Left renal cortex interstitium (tissue), 4 donors: Measurements from ENCODE around the gene BTBD1. TPM values are rescaled to one million over a fixed set of nuclear protein-coding genes. Genes with fewer than 3 reads are reported as not detected.
"Not testable (repeated sequence)": the region's sequence is repeated elsewhere in the genome, so short reads cannot be mapped to it uniquely, and the experiment has no call there.

ENCODE experiments used
- DNase-seq, 4 donors: peaks; one replicate each; pipeline ENCODE4 v3.0.0-alpha.2; 2013; ENCODE audit warnings: low read depth in 4 of 4, low spot score in 2 of 4, missing footprints in 1 of 4
- polyA plus RNA-seq, 4 donors: library from polyadenylated mRNA; unstranded; fragments of 120-200 nt; gene quantifications; one replicate each; pipeline ENCODE4 v1.2.1, GENCODE V29; 2013; ENCODE audit not compliant: insufficient read length in 4 of 4

The BTBD1 gene
- polyA plus RNA-seq, 4 donors: 62.3 to 74.5 (median 67.2) TPM

DNA sequence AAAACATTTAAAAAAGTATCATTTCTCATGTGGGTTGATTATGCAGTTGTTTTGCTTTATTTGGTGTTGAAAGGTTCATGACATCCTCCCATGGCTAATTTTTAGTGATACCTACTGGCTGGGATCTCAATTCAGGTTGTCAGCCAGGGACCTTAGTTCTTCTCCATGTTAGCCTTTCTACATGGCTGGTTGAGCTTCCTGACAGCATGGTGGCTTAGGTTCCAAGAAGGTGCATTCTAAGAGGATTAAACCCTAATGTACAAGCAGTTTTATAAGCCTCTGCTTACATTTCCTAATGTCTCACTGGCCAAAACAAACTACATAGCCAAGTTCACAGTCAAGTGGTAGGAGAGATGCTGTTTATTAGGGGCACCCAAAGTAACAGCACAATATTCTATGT is 31.0 kb upstream of the BTBD1 start:
- no peak for DNase-seq

DNA sequence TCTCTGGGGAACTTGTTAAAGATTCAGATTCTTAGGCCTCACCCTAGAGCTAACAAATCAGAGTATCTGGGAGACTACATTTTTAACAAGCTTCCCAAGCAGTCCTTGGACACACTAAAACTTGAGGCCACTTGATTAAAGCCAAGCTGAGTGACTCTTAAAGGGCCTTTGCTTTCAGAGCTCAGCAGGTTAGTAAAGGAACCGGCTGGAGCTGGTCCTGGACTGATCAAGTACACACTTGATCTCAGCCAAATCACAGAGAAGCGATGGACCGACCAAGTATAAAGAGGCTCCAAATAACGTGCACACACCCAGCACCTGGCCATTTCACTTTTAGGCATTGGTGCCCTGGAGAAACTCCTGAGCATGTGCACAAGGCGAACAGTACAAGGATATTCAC is 27.5 kb upstream of the BTBD1 start:
- DNase-seq: no peak

DNA sequence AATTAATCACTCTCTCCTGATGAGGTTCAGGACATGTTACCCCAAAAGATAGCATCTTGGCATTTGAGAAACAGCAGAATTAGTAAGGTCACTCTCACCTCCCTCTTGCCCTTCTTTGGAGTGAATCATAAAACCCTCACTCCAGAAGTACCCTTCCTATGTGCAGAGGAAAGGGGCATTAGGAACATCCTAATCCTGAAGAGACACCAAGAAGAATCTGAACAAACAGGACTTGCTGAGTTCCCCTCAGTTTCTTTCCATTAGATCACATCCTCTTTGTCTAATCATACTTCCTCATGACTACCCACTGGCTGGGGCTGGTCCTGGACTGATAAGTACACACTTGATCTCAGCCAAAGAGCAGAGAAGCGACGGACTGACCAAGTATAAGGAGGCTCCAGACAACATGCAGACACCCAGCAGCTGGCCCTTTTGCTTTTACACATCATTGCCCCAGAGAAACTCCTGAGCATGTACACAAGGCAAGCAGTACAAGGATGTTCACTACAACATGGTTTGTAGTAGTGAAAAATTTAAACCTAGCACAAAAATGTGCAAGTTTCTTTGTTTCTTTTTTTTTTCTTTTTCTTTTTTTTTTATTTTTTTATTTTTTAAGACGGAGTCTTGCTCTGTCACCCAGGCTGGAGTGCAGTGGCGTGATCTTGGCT is 25.4 kb upstream of the BTBD1 start:
- no peak for DNase-seq

DNA sequence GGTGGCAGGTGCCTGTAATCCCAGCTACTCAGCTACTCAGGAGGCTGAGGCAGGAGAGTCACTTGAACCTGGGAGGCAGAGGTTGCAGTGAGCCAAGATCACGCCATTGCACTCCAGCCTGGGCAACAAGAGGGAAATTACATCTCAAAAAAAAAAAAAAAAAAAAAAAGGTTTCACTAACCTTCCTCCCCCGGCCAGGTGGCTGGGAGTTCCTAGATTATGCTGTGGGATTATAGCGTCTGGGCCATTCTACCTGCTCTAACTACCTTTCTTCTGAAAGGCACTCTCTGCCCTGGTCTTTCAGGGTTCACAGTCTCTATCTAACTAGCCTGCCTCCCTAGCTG is 24.9 kb upstream of the BTBD1 start:
- DNase-seq: not testable (repeated sequence)

DNA sequence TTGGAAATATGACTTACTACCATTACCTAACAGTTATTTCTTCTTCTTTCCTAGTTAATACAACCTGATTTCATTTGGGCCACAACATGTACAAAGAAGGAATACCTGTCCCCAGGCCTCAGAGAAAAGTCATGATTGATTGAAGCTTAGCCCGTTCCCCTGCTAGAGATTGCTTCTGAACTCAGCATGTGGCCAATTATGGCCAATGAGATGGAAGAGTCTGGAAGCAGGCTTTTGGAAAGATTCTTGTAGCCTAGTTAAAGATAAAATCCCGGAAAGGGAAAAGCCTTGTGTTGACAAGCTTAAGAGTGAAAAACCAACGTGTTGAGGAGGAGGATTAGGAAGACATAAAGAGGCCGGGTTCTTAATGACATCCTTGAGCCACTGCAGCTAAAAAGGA is 23.4 kb upstream of the BTBD1 start:
- DNase-seq: no peak

DNA sequence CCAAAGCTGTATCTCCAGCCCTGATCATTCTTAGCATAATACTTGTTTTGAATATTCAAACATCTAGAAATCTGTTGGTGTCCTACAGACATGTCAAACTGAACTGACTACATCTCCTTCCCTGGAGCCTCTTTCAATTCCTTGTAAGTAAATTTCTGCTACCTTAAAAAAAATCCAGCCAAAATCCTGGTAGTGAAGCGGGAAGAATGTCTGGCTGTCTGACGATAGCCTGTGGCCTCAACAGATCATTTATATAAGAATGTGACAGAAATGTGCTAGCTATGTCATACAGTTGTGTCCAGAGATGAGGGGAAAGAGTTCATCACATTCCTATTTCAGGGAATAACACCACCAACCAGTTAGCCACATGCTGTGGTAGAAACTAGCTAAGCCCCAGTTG is 21.8 kb upstream of the BTBD1 start:
- no peak for DNase-seq

DNA sequence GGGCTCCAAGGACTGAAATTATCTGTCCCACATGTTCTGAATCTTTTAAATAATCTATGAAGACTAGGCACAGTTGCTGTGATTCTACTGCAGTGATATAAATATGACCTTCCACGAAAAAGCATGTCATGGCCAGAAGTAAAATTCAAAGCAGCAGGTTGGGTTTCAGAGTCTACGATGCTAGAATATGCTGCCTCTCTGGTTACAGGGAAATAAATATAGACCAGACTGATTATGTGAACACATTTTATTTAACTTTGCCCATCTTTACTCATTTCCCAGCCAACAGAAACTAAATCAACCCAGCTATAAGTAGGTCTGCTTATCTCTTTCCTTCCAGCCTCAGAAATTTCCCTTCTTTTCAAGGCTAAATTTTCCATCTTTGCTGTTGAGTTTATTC is 20.5 kb upstream of the BTBD1 start:
- no peak for DNase-seq

DNA sequence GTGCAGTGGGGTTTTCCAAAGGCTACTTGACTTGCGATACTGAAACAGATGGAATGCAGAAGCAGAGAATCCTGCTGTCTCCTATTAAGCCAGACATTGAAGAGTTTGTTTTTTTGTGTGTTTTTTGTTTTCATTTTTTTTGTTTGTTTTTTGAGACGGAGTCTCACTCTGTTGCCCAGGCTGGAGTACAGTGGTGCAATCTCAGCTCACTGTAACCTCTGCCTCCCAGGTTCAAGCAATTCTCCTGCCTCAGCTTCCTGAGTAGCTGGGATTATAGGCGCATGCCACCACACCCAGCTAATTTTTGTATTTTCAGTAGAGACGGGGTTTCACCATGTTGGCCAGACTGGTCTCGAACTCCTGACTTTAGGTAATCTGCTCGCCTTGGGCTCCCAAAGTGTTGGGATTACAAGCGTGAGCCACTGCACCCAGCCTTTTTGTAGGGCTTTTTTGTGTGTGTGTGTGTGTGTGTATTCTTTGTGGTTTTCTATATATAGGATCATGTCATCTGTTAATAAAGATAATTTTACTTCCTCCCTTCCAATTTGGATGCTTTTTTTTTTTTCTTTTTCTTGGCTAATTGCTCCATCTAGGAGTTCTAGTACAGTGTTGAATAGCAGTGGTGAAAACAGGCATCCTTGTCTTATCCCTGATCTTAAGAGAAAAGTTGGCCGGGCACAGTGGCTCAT is 19.0 kb upstream of the BTBD1 start:
- not testable (repeated sequence) for DNase-seq

DNA sequence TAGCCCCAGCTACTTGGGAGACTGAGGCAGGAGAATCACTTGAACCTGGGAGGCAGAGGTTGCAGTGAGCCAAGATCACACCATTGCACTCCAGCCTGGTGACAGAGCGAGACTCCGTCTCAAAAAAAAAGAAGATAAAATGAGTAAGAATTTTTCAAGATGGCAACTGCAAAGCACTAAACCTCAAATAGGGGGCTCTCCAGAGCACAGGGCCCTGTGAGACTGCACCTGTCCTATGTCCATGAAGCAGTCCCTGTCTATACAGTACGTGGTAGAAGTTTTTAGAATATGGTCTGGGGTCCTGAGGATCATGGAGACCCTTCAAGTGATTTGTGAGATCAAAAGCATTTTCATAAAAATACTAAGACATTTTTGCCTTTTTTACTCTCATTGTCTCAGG is 18.4 kb upstream of the BTBD1 start:
- not testable (repeated sequence) for DNase-seq

DNA sequence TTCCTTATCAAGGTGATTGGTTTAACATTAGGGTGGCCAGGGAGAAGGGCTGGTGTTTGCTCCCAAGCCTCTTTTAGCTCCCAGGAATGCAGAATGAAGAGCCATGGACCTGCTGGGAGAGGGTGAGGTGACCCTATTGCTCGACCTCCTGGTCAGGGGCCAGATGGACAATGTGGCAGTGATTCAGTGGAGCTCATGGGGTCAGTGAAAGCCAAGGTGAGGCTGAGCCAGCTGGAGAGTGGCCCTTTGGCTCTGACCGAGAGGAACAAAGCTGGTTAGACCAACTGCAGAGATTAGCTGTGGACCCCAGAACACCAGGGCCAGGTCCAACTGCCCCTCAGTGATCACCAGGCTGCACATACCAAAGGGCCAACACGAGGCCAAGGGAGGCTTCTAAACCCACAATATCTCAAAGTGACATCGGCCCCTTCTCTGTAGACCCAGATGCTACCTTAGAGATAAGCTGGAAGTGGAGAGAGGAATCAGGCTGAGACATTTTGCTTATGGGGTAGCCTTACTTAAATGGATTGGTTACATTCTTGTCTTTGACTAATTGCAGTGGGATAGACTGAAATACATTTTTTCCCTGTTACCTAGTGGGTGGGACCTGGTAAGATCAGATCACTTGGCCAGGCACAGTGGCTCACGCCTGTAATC is 15.8 kb upstream of the BTBD1 start:
- no peak for DNase-seq

DNA sequence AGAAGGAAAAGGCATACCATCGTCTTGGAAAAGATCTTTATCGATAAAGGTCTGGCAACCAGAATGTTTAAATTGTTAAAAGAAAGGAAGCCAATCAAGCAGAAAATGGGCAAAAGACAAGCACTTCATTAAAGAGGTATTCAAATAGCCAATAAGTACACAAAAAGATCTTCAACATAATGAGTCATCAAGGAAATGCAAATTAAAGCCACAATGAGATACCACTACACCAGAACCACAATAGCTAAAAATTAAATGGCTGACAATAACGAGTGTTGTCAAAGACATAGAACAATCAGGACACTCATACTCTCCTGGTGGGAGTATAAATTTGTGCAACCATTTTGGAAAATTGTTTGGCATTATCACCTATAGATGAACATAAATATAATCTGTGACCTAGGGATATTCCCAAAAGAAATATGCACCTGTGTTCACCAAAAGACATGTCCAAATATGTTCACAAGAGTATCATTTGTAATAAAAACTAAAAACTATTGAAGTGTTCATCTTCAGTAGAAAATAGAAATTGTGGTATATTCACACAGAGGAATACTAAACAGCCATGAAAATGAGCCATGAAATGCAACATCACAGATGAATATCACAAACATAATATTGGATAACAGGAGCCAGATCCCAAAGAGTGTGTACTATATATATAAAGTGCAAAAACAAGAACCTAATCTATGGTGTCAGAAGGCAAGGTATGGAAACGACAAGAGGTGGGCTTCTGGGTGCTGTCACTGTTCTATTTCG is 14.4 kb upstream of the BTBD1 start:
- DNase-seq: no peak

DNA sequence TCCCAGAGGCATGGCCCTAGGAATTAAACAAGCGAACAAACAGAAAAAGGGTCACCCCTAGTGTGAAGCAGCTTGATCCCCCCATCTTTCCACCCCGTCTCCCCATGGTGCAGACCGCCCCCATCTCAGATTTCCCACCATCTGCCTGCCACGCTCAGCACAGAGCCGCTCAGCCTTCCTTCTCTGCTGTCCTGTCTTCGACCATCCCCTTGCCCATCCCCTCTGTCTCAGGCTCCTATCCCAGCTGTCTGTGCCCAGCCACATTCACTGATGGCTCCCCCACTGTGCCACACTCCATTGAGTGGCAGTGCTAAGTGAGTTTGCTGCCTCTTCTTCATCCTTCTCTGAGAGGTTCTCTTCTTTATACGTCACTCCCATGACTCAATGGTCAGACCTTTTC is 11.7 kb upstream of the BTBD1 start:
- DNase-seq: no peak

DNA sequence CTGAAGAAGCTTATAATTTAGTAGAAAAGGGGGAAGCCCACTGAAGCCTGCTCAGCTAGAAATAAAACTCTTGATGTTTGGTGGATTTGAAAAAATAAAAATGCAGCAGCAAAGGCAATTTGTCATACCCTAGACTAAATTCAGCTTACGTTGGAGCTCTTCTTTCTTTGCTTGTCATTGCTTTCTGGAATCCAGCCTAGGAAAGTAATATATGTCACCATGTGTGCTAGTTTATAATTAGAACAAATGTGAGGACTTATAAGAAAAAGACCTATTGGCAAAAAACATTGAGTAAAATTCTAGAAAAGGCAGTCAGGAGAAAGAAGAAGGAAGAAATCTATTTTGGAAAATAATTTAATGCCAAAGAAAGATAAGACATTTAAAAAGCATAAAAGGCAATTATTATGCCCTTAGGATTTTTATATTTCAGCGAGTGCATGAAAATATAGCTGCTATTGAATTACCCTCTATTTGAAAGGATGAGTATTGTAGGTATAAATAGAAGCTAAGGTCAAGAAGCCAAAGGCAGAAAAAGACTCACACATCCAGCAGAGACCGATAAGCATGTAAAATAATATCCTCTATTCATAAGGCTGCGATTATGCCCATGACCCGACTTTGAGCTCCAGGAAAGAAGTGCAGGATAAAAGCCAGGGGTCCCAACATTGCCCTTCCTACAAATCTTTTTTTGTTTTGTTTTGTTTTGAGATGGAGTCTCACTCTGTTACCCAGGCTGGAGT is 10.6 kb upstream of the BTBD1 start:
- DNase-seq: no peak

DNA sequence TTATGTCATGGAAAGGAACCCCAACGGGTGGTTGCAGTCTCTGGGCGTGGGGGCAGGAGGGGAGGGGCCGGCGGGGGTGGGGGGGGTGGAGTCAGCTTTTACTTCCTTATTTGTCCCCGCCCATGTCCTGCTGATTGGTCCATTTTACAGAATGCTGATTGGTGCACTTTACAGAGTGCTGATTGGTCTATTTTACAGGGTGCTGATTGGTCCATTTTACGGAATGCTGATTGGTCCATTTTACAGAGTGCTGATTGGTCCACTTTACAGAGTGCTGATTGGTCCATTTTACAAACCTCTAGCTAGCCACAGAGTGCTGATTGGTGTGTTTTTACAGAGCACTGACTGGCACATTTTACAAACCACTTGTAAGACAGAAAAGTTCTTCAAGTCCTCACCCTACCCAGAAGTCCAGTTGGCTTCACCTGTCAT is 2.2 kb upstream of the BTBD1 start:
- not testable (repeated sequence) for DNase-seq

DNA sequence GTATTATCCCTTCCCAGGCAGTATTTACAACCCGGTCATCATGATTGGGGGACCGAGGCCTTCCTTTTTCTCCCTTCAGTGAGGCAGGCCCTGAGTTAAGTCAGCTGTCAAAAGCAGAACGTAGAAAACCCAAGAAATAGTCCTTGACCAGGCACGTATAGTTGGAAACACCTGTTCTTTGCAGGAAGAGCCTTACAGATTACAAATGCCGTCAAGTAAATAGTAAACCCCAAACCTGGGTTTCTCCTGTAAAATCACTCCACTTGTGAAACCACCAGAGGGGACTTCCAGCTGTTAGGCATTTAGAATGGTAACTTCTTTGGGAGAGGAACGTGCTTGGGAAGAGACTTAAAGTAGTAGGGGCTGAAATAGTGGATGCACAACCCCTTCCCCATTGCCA is 1.0 kb upstream of the BTBD1 start:
- no peak for DNase-seq

DNA sequence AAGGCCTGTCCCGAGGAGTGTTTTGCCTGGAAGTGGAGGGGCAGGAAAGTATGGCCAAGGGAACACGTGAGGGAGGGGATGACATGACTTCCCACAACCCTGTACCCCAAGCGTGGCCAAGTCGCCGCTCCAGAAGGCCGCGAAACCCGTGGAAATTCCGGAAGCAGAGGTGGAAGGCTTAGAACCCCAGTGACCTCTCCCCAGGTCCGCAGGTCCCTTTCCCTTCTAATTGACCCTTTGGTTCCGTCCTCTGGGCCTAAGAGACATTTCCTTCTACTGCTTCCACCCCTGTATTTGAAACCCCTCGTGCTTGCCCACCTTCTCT is 548 bp upstream of the BTBD1 start:
- DNase-seq: no peak

DNA sequence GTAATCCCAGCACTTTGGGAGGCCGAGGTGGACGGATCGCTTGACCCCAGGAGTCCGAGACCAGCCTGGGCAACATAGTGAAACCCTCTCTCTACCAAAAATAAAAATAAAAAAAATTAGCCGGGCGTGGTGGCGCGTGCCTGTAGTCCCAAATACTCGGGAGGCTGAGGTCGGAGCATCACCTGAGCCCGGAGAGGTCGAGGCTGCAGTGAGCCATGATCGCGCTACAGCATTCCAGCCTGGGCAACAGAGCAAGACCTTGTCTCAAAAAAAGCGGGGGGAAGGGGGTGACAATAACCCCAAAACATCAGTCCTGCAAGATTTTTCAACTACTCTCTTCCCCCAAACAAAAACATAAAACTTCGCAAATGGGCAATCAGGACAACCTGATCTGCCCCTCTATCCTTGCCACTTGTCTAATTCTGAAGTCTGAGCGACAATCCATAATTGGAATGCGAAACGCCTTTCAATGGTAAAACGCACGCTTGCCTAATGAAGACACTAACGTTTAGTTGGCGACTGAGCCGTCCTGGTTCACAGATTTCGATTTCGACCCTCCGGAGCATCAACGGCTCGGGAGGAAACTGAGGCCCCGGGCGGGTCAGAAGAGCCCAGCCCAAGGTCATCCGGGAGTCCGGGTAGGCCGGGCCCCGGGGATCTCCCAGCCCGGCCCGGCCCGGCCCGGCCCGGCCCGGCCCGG is 868 bp downstream of the BTBD1 start:
- peak in 1 of 4 donors; percentile 21 for DNase-seq

DNA sequence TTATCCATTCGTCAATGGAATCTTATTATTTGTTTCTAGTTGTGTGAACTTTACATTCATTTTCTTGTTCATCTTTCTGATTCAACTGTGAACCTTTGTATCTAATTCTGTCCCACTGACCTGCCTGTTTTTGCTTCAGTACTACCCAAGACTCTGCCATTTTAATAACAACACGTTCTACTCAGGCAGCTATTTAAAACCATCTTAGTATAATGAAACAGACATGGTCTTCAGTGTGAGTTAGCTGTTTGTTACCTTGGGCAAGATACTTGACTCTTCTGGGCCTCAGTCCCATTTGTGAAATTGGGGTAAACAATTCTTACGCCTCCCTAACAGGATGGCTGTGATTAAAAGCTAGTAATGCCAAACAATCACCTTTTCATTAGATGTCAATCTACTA is 1.6 kb downstream of the BTBD1 start:
- DNase-seq: no peak

DNA sequence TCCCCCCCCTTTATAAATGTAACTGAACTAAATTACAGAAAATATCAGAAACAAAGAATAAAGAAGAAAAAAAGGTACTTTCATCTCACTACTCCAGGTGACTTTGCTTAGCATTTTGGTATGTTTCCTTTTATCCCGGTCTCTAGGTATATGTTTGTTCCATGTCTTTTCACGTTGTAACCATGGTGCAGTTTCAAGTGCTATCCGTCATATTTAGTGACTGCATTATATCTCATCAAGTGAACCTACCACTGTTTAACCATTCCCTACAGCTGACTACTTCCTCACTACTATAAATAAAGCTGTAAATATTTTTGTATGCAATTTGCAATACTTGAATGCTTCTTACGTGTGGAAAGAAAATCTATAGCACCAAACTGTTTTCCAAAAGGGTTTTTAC is 2.2 kb downstream of the BTBD1 start:
- DNase-seq: no peak

DNA sequence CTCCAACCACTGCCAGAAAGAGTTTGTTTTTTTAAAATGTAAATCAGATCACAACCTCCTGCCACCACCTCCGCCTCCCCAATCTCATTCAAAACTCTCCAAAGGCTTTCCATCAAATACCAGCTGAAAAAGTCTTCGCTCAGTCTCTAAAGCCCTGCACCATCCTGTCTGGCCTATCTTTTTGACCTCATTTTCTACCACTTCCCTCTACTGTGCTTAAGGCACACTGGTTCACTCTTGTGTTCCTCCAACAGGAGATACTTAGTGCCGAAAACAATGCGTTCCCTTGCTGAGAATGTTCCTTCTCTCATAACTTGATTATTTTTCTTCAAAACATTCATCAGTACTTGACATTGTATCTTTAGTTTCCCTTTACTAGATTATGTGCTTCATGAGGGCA is 3.5 kb downstream of the BTBD1 start:
- DNase-seq: no peak
